Urinary bladder (tissue), 4 donors: ENCODE data around the gene GMDS. TPM values are rescaled to one million over a fixed set of nuclear protein-coding genes. Genes with fewer than 3 reads are reported as not detected.
"Not testable (repeated sequence)": the region's sequence is repeated elsewhere in the genome, so short reads cannot be mapped to it uniquely, and the experiment has no call there.

Source experiments
- DNase-seq: peaks from one replicate; pipeline ENCODE4 v3.0.0-alpha.2; 2015; ENCODE audit errors: extremely low spot score
- H3K27ac ChIP-seq: one replicate; pipeline ENCODE4 v1.5.1; 2013; ENCODE audit warnings: low read depth, mild to moderate bottlenecking, moderate library complexity
- H3K36me3 ChIP-seq: one replicate; pipeline ENCODE4 v1.6.1; 2013; ENCODE audit warnings: mild to moderate bottlenecking, moderate library complexity; ENCODE audit not compliant: insufficient read depth
- H3K4me1 ChIP-seq: one replicate; pipeline ENCODE4 v1.6.1; 2013; ENCODE audit warnings: mild to moderate bottlenecking, moderate library complexity; ENCODE audit not compliant: insufficient read depth
- H3K4me3 ChIP-seq: one replicate; pipeline ENCODE4 v1.5.1; 2013; ENCODE audit warnings: low read depth, low read length
- WGBS: extraction: QIAGEN DNeasy Blood & Tissue Kit; methylation state at CpG from one replicate; pipeline ENCODE4 v1.1.7; 2013; 5-methylcytosine and 5-hydroxymethylcytosine counted together
- polyA plus RNA-seq: library from polyadenylated mRNA; stranded (reverse); fragments of 200-250 nt; gene quantifications from one replicate; pipeline ENCODE4 v1.2.3, GENCODE V29; 2013
- total RNA-seq: library from RNA; depleted of rRNA; stranded (reverse); fragments of >200 nt; gene quantifications from one replicate; pipeline ENCODE4 v1.2.3, GENCODE V29; 2014
- donor health status: healthy with polysubstance abuse.
- donor health status: healthy.

Gene GMDS
- total and polyA plus RNA-seq, 2 donors: 7.5 to 10.7 TPM

DNA sequence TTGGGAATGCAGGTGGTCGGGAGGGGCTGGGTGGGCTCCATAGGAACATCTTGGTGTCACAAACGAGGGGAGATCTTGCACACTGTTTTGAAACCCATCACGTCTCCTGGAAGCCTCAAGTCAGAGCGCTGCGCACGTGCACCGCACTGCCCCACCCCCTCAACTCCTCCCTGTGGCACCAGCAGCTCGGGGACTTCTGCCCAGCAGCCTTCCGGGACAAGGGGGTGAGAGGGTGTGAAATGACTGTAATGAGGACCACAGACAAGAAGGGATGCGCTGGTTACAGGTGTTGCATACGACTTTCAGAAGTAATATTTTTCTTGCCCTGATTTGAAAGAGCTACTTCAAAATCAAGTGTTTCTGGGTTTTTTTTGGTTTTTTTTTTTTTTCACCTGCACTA is 575.4 kb downstream of the GMDS start:
- no peak for DNase-seq
- WGBS: 93% methylated on average over 11 of the region's 11 CpGs
- Histone ChIP-seq H3K4me1 (no peaks in the 10 kb centered on the region), H3K36me3 (no peaks in the 10 kb centered on the region), H3K27ac (no peak overlapping the region), H3K4me3 (no peak overlapping the region)

DNA sequence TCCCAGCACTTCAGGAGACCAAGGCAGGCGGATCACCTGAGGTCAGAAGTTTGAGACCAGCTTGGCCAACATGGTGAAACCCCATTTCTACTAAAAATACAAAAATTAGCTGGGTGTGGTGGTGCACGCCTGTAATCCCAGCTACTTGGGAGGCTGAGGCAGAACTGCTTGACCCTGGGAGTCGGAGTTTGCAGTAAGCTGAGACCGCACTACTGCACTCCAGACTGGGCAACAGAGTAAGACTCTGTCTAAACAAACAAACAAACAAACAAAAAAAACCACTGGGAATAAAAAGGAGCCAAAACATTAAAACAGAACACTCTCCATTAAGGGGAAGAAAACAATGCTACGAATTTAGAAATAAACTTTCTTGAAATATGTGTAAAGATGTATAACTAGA is 576.9 kb downstream of the GMDS start:
- H3K27ac ChIP-seq, DNase-seq, H3K4me1 ChIP-seq, H3K36me3 ChIP-seq, H3K4me3 ChIP-seq: not testable (repeated sequence)
- WGBS: 96% methylated on average over 5 of the region's 5 CpGs

DNA sequence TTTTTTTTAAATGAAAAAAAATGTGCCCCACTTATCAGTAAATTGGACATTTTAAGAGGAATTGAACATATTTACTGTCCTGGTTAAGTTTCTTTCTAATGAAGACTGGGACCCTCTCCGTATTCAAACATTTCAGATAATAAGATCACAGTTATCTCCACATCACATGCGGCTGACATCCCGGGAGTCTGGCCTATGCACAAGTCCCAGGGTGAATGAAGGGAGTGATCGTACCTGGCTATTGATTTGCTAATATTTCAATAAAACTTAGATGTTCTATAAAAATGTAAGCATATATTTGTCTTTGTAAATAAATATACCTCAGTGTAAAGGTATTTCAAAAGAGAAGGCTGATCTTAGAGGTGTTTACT is 577.6 kb downstream of the GMDS start:
- WGBS: 87% methylated on average over 4 of the region's 4 CpGs
- DNase-seq: no peak
- H3K4me1 ChIP-seq: no peaks in the 10 kb centered on the region
- no peak overlapping the region for H3K4me3 ChIP-seq
- no peak overlapping the region for H3K27ac ChIP-seq
- no peaks in the 10 kb centered on the region for H3K36me3 ChIP-seq

DNA sequence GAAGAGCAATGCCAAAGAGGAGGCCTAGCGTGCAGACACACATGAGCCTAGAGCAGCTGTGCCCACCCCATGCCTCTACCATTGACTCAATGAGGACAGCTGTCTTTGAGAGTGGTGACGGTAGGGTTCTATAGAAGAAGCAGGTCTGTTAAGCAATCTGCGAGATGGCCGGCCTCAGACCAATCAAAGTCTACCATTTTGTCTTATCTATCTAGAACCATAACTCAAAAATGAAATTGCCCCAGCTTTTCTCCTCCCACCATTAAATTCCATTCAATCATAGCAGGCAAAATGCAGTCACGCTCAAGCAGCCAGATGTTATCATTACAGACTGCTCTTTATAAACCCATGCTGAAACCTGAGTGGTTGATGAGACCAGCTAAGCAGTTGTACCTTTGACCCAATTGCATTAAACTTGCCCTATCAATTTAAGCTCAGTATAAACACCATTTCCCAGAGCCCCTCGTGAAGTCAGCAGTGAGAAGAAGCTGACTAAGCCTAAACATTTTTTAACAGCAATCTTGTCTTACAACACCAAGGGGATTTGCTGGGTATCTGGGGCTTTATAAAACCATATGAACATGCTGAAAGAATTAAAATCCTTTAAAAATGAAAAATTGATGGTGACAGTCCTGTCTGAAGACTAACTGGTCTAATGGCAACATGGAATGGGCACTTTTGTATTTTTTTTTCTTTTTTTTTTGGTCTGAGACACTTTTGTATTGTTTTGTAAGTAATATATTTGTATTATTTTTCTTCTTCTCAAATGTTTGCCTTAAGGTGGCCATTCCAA is 578.2 kb downstream of the GMDS start:
- Histone ChIP-seq H3K36me3 (no peaks in the 10 kb centered on the region), H3K4me3 (no peak overlapping the region), H3K27ac (no peak overlapping the region), H3K4me1 (no peaks in the 10 kb centered on the region)
- 73% methylated on average over 6 of the region's 6 CpGs for WGBS
- DNase-seq: no peak

DNA sequence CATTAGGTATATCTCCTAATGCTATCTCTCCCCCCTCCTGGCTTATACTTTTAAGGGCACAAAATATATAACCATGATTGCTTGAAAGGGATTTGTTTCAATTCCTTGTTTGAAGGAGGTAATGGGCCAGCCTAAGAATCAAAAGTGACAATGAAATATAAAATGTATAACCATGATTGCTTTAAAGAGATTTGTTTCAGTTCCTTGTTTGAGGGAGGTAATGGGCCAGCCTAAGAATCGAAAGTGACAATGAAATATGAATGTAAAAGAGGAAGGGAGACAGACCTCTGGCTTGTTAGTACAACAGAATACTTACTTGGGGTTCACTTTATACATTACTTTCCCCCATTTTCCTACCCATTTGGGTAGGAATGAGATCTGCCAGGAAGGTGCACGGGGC is 580.2 kb downstream of the GMDS start:
- Histone ChIP-seq H3K36me3 (no peaks in the 10 kb centered on the region), H3K4me1 (no peaks in the 10 kb centered on the region), H3K4me3 (no peak overlapping the region), H3K27ac (no peak overlapping the region)
- whole genome bisulfite sequencing: 89% methylated on average over 2 of the region's 2 CpGs
- no peak for DNase-seq

DNA sequence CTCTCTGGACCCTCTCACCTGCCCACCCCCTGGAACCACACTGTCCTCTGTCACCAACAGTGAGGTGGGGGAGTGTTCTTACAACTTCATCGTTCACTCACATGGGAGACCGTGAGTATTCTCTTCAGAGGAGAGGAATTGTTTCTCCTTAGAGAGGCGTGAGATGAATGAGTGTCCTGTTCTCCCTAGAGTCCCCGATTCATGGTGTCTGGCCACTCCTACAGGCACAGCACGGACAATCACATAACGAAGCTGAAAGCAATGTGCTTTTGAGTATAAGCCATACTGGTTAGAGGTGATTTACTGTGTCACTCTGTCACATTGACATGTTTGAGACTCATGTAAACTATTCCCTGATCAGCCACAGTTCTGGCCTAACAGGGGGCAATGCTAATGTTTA is 581.1 kb downstream of the GMDS start:
- WGBS: 89% methylated on average over 6 of the region's 6 CpGs
- H3K36me3 ChIP-seq: no peaks in the 10 kb centered on the region
- H3K4me3 ChIP-seq: no peak overlapping the region
- no peak overlapping the region for H3K27ac ChIP-seq
- H3K4me1 ChIP-seq: no peaks in the 10 kb centered on the region
- DNase-seq: no peak

DNA sequence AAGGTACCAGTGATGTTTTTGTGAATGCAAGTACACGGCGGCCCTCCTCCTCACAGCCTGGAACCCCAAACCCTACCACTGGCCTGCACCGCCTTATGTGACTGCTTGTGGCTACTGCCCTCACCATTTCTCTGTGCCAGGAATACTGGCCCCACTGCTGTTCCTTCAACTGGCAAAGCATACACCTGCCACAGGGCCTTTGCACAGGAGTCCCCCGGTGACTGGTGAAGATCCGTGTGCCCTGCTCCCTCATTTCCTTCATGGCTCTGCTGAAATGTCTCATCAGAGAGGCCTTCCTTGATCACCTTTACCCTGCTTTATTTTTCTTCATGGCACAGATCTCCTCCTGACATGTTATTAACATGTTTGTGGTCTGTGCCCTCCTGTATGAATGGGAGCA is 581.9 kb downstream of the GMDS start:
- Histone ChIP-seq H3K36me3 (no peaks in the 10 kb centered on the region), H3K4me3 (no peak overlapping the region), H3K4me1 (no peaks in the 10 kb centered on the region), H3K27ac (no peak overlapping the region)
- WGBS: 98% methylated on average over 5 of the region's 5 CpGs
- no peak for DNase-seq

DNA sequence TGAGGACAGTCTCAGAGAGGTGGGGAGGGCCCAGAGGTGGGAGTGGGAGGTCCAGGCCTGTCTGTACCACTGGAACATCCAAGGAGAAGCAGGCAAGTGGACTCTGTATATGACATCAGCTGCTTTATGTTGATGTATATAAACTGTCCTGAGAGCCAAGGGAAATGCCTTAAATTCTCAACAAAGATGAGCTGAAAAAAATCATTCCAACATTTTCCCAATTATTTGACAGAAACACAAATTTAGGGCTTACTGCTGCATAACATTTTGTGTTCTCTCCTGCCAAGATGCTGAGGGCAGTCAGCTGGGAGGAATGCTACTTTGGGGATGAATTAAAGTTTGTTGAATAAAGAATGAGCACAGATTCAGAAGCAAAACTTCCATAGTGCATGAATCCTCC is 582.9 kb downstream of the GMDS start:
- DNase-seq: no peak
- no peaks in the 10 kb centered on the region for H3K4me1 ChIP-seq

DNA sequence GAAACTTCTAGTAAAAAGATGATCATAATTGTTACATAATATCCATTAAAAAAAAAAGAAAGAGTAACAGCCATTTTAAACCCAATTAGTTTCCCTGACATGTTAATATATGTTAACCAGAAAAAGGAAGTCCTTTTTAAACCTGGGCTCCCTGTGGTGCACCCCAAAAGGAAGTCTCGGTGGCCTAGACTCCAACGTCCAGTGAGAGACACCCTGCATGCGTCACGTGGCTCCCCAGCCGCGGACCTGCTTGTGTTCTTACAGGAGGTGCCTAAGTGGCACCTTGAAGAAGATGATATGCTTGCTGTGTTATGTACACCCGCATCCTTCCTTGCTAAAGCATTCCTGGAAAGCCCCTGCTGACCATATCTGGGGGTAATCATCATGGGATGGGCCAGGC is 585.6 kb downstream of the GMDS start:
- Histone ChIP-seq H3K27ac (no peak overlapping the region), H3K36me3 (no peaks in the 10 kb centered on the region), H3K4me1 (no peaks in the 10 kb centered on the region), H3K4me3 (no peak overlapping the region)
- 90% methylated on average over 7 of the region's 7 CpGs for WGBS
- DNase-seq: no peak

More for the DNA sequence above, 582.9 kb downstream of the GMDS start:
- no peak overlapping the region for H3K4me3 ChIP-seq
- no peak overlapping the region for H3K27ac ChIP-seq
- H3K36me3 ChIP-seq: no peaks in the 10 kb centered on the region

DNA sequence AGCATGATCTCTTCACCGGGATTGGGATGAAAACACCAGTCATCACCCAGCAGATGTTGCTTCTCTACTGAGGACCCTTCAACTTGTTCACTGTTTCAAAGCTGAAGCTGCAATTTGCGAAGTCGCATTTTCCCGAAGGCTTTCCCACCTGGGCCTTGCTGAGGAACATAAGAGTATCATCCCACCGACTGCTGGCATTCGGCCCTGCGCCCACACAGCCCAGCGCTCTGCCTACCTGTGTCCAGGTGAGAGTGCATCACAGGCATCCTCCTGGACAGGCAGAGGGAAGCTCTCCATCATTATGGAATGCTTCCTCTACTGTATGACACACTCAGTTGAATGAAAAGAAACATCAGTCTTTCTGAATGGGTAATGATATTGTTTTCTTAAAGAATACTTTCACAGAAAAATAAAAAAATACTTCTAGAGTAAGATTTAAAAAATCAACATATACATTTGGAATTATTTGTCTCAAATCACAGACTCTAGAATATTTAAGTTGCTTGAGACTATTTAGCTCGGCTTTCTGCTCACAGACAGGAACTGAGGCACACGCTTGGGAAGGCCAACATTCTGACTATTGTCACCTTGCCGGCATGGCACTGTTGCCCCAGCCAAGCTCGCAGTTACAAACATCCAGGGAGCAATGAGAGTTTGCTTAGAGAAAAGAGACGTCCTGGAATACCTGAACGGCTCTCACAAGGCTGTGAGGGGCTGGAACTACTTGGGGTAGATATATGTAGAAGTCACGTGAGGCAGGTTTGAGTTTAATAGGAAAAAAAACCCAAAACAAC is 587.0 kb downstream of the GMDS start:
- 94% methylated on average over 15 of the region's 15 CpGs for WGBS
- H3K27ac ChIP-seq: no peak overlapping the region
- no peaks in the 10 kb centered on the region for H3K4me1 ChIP-seq
- H3K36me3 ChIP-seq: no peaks in the 10 kb centered on the region
- H3K4me3 ChIP-seq: no peak overlapping the region
- DNase-seq: no peak

DNA sequence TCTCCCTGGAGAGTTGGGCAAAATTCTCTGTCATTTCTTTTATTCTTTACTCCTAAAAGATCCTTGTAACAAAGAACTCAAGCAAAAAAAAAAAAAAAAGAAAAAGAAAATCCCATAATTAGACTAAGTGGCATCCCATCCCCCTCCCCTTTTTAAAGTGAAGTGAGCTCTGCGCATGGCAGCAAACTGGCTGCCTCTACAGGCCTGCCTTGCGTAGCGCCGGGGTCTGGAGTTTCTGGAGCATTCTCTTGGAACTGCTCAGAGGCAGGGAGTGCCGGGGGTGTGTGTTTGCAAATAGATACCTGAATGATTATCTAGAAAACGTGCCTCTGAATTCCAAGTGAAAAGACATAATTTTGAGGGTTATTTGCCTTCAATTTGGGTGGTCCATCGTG is 587.6 kb downstream of the GMDS start:
- WGBS: 89% methylated on average over 7 of the region's 7 CpGs
- H3K4me3 ChIP-seq: no peak overlapping the region
- H3K27ac ChIP-seq: no peak overlapping the region
- DNase-seq: no peak
- H3K4me1 ChIP-seq: no peaks in the 10 kb centered on the region
- no peaks in the 10 kb centered on the region for H3K36me3 ChIP-seq

DNA sequence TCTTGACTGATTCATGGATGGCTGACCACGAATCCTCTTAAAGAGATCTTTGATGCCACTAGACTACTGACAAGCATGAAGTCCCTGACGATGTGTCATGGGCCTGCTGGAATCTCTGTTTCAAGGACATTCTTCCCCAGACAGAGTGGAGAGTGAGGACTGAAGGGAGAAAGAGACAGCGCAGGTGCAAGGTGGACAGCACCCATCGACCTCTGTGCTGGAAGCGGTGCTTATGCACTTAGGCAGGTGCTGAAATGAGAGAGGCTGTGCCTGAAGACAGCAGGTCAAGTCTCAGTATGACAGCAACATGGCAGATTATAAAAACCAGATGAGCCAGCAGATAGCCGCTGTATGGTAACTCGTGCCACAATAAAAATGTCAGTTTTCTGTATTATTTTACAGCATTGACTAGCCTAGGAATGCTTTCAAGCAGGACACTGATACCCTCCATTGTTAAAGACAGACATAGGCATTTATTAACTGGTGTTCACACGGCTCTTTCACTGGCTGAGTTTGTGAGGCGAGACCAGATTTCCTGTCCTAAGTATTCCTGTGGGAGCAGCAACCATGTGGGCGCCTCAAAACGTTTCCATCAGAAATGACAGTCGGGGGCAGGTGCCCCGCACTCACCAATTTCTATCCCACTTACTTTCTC is 588.2 kb downstream of the GMDS start:
- Histone ChIP-seq H3K4me3 (no peak overlapping the region), H3K36me3 (no peaks in the 10 kb centered on the region), H3K4me1 (no peaks in the 10 kb centered on the region), H3K27ac (no peak overlapping the region)
- no peak for DNase-seq
- 70% methylated on average over 13 of the region's 13 CpGs for WGBS

DNA sequence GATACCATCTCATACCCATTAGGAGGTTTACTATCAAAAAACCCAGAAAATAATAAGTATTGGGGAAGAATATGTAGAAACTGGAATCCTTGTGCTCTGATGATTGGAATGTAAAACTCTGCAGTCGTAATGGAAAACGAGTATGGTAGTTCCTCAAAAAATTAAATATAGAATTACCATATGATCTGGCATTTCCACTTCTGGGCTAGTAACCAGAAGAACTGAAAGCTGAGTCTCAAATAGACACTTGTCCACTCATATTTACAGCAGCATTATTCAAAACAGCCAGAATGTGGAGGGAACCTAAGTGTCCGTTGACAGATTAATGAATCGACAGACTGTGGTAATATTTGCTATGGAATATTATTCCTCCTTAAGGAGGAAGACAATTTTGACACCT is 591.4 kb downstream of the GMDS start:
- H3K4me1 ChIP-seq: no peaks in the 10 kb centered on the region
- no peaks in the 10 kb centered on the region for H3K36me3 ChIP-seq
- no peak overlapping the region for H3K27ac ChIP-seq
- no peak for DNase-seq
- H3K4me3 ChIP-seq: no peak overlapping the region
- 88% methylated on average over 4 of the region's 4 CpGs for WGBS

DNA sequence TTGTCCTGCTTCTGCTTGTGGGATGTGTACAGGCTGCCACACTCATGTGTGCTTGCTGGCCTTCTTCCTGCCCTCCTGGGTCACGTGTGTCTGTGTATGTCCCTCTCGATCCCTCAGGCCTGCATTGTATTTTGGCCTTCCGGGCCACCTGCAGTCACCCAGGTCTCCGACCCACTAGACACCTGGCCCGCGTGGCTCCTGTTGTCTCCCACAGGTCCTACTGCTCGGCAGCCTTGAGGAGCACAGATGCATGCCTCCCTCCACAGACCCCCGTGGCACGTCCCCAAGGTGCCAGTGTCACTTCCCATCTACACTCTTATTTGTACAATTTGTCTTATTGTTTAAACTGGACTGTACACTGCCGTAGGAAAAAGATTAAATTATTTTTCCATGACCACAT is 592.6 kb downstream of the GMDS start:
- WGBS: 94% methylated on average over 10 of the region's 10 CpGs
- Histone ChIP-seq H3K36me3 (no peaks in the 10 kb centered on the region), H3K4me3 (no peak overlapping the region), H3K27ac (no peak overlapping the region), H3K4me1 (no peaks in the 10 kb centered on the region)
- DNase-seq: no peak
